Liver (tissue), 3 donors: ENCODE data around the gene RAPGEF1.

Experiments used
- CTCF ChIP-seq: fragments of 150-350 bp; IDR thresholded peaks from 2 replicates; pipeline ENCODE4 v1.5.1; 2017; ENCODE audit warnings: improper control_type of control experiment, low read depth, low read length; ENCODE audit not compliant: missing input control
- FOXA1 ChIP-seq: IDR thresholded peaks from 2 replicates; pipeline ENCODE4 v1.6.1; 2016; ENCODE audit warnings: antibody characterized with exemption
- GABPA ChIP-seq, 2 donors: IDR thresholded peaks in 1 of 2; conservative IDR thresholded peaks in 1 of 2; 2 replicates each; pipeline ENCODE4 v1.6.1; 2016; ENCODE audit warnings: antibody characterized with exemption in 2 of 2, mild to moderate bottlenecking in 1 of 2, moderate library complexity in 1 of 2
- RAD21 ChIP-seq, 2 donors: IDR thresholded peaks; 2 replicates each; pipeline ENCODE4 v1.6.1; 2016; ENCODE audit warnings: antibody characterized with exemption in 2 of 2, mild to moderate bottlenecking in 2 of 2
- SP1 ChIP-seq: IDR thresholded peaks from 2 replicates; pipeline ENCODE4 v1.6.1; 2018; ENCODE audit warnings: antibody characterized with exemption, mild to moderate bottlenecking
- donor health status: healthy.
- donor health status: healthy.

GRCh38 chr9:131678499-131679111 lies 61.3 kb downstream of the RAPGEF1 start:
- TF ChIP-seq CTCF: no peak
- TF ChIP-seq FOXA1: no peak
- TF ChIP-seq RAD21 (IDR thresholded peaks at IDR 0.05): no peak
- no peak for TF ChIP-seq GABPA (IDR thresholded peaks at IDR 0.05 in 1 of 2, conservative IDR thresholded peaks at IDR 0.05 in 1 of 2)
- TF ChIP-seq SP1: peak; percentile 4
